ENCODE data around the gene JPH4. TPM values are rescaled to one million over a fixed set of nuclear protein-coding genes. Genes with fewer than 3 reads are reported as not detected.

Gene JPH4
- total and polyA plus RNA-seq, 2 donors (not counting 1 experiment from before 2014, with no cell fraction given) = not detected

DNA sequence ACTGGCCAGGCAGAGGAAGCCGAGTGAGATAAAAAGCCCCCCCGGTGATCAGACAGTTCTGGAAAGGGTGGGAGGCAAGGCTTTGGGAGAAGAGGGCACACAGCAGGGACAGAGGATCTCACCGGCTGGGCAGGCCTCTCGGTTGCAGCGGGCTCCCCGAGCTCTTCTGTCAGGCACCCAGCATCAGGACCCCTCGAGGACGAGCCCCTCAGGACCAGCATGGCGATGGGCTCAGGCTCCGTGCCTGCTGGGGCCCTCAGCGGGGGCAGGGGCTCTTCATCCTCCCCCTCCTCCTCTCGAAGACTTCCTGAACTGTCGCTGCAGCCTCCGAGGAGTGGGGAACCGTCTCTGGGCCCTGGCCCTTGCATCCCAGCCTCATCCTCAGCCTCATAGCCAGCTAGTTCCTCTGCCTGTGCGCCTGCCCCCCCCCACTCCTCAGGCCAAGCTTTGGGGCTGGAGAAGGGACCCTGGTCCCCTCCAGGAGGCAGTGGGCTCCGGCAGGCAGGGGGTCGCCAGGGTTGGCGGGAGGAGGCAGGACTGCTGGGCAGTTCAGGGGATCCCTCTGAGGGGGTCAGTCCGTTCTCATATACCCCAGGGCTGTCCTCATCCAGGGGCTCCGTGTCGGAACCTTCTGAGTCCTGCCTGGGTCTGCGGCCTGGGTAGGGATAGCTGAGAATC lies 7.6 kb downstream of the JPH4 start:
- peaks cover 18% of the 10 kb centered on the region for H3K79me2 ChIP-seq (ENCODE audit: control insufficient read depth, insufficient read depth, low read length)
- ChIA-PET CTCF (interaction anchor here (9.3 kb wide), 1 partner anchor 14 kb away, joined by 61 read pairs; the partner anchor contains the start of gene THTPA), POLR2A (no interaction called here)
- no peak for TF ChIP-seq EZH2 (IDR thresholded peaks at IDR 0.05; ENCODE audit: borderline replicate concordance, insufficient read depth, low read depth, low read length, poor library complexity, severe bottlenecking)
- no peak for TF ChIP-seq CTCF (IDR thresholded peaks at IDR 0.05)
- H3K9me3 Mint-ChIP-seq (ENCODE audit: insufficient read depth) = no peaks in the 10 kb centered on the region
- peaks cover 0 to 2% (median 0%) of the 10 kb centered on the region in 3 donors for H3K9me3 ChIP-seq (ENCODE audit: control extremely low read depth in 1 of 3, control insufficient read depth in 2 of 3, insufficient read depth in 1 of 3, low read length in 2 of 3)
- no peak overlapping the region for H2AFZ ChIP-seq (ENCODE audit: insufficient read depth, low read depth, low read length, poor library complexity, severe bottlenecking)
- H3K4me2 ChIP-seq (replicated peaks; ENCODE audit: low read depth, low read length, poor library complexity, severe bottlenecking) = no peak overlapping the region
- no peak overlapping the region for H3K27ac ChIP-seq (ENCODE audit: low read length in 2 of 2)
- H4K20me1 ChIP-seq (ENCODE audit: control insufficient read depth, insufficient read depth, low read length, poor library complexity, severe bottlenecking) = peaks cover 12% of the 10 kb centered on the region
- peaks cover 38% of the 10 kb centered on the region for H3K27me3 Mint-ChIP-seq
- H3K4me1 ChIP-seq (ENCODE audit: control insufficient read depth in 2 of 2, insufficient read depth in 2 of 2, low read length in 2 of 2) = peaks cover 16 to 23% of the 10 kb centered on the region in 2 donors
- no peak overlapping the region for H3K27ac Mint-ChIP-seq
- DNase-seq (peak; percentile 8), ATAC-seq (ENCODE audit: low read depth) (no peak)
- no peak overlapping the region for H3K4me3 ChIP-seq (ENCODE audit: control extremely low read depth in 1 of 5, extremely low read depth in 1 of 5, insufficient read depth in 1 of 5, low read depth in 2 of 5, low read length in 4 of 5)
- no peak overlapping the region for H3K9ac ChIP-seq (ENCODE audit: low read length)
- H3K36me3 ChIP-seq (replicated peaks in 1 of 2; ENCODE audit: control extremely low read depth in 1 of 2, control insufficient read depth in 1 of 2, extremely low read depth in 1 of 2, insufficient read depth in 2 of 2, low read length in 1 of 2) = peaks cover 0 to 4% of the 10 kb centered on the region in 2 experiments
- intact Hi-C loops (cut with micrococcal nuclease) = no loop called here
- peaks cover 0 to 27% (median 9%) of the 10 kb centered on the region in 4 experiments for H3K27me3 ChIP-seq (replicated peaks in 1 of 4; ENCODE audit: control extremely low read depth in 1 of 4, control insufficient read depth in 3 of 4, insufficient read depth in 4 of 4, low read length in 3 of 4)
- H3K4me3 Mint-ChIP-seq = no peak overlapping the region
- 86% methylated on average over 23 of the region's 23 CpGs for WGBS (ENCODE audit: insufficient coverage)
- peaks cover 25% of the 10 kb centered on the region for H3K4me1 Mint-ChIP-seq
